NT2/D1 (cell line): ENCODE data around the gene CAPN15.

Experiments
- DNase-seq: peaks from one replicate; pipeline ENCODE4 v3.0.0-alpha.2; 2011; ENCODE audit warnings: low read depth, low spot score
- H3K27me3 ChIP-seq: 2 replicates; pipeline ENCODE4 v1.6.0; 2011; ENCODE audit warnings: mild to moderate bottlenecking; ENCODE audit not compliant: insufficient read length, insufficient read depth
- H3K36me3 ChIP-seq: 2 replicates; pipeline ENCODE4 v1.6.1; 2011; ENCODE audit warnings: mild to moderate bottlenecking, low read length, mixed read lengths; ENCODE audit not compliant: insufficient read depth, insufficient read length
- H3K4me1 ChIP-seq: 2 replicates; pipeline ENCODE4 v1.5.1; 2011; ENCODE audit not compliant: insufficient read depth, insufficient read length
- H3K4me3 ChIP-seq: 2 replicates; pipeline ENCODE4 v1.5.1; 2011; ENCODE audit warnings: low read depth; ENCODE audit not compliant: insufficient read length
- H3K9ac ChIP-seq: 2 replicates; pipeline ENCODE4 v1.6.0; 2011; ENCODE audit warnings: low read depth; ENCODE audit not compliant: insufficient read length
- H3K9me3 ChIP-seq: 2 replicates; pipeline ENCODE4 v1.5.1; 2011; ENCODE audit warnings: mild to moderate bottlenecking, low read length; ENCODE audit not compliant: insufficient read depth
- SUZ12 ChIP-seq: IDR thresholded peaks from 2 replicates; pipeline ENCODE4 v1.6.1; 2011; ENCODE audit not compliant: insufficient read length, insufficient read depth; ENCODE audit errors: extremely low read depth
- YY1 ChIP-seq: IDR thresholded peaks from 2 replicates; pipeline ENCODE4 v1.6.1; 2011; ENCODE audit not compliant: insufficient read length, insufficient read depth
- ZNF274 ChIP-seq: IDR thresholded peaks from 2 replicates; pipeline ENCODE4 v1.6.1; 2011; ENCODE audit warnings: mild to moderate bottlenecking, low read depth, low read length

Gene CAPN15

DNA sequence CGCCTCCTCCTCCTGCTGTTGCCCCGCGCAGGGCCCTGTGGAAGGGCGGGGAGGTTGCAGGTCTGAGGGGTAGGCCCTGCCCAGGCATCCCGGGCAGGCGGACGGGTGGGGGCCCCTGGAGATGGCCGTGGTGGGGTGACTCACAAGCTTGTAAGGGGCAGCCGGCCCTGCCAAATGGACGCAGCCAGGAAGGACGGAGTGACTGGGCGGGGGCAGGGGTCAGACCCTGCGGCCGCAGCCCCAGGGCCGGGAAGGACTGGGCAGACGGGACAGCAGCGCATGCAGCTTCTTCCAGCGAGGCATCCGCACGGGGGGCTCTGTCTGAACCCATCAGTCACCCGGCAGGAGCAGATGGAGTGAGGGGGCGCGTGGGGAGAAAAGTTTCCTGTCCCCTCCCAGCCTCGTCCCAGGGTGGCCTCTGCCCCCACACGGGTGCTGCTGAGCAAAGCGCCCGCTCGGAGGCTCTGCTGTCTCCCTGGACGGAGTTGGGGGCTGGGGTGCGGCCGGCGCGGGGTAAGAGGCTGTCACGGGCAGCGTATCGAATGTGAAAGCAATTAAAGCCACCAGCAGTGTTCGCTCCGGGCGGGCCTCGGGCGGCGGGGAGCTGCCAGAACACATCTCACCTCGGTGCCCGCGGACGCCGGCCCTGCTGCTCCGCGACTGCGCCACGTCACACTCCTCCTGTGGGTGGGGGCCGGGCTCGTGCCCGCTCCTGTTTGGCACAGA lies 27.3 kb downstream of the CAPN15 start:
- peaks cover 17% of the 10 kb centered on the region for H3K27me3 ChIP-seq
- H3K4me3 ChIP-seq: no peak overlapping the region
- no peak for TF ChIP-seq ZNF274
- no peak for TF ChIP-seq SUZ12
- TF ChIP-seq YY1: no peak
- H3K4me1 ChIP-seq: peaks cover 15% of the 10 kb centered on the region
- H3K9ac ChIP-seq: no peak overlapping the region
- H3K36me3 ChIP-seq: peaks cover 42% of the 10 kb centered on the region
- DNase-seq: no peak
- no peaks in the 10 kb centered on the region for H3K9me3 ChIP-seq

DNA sequence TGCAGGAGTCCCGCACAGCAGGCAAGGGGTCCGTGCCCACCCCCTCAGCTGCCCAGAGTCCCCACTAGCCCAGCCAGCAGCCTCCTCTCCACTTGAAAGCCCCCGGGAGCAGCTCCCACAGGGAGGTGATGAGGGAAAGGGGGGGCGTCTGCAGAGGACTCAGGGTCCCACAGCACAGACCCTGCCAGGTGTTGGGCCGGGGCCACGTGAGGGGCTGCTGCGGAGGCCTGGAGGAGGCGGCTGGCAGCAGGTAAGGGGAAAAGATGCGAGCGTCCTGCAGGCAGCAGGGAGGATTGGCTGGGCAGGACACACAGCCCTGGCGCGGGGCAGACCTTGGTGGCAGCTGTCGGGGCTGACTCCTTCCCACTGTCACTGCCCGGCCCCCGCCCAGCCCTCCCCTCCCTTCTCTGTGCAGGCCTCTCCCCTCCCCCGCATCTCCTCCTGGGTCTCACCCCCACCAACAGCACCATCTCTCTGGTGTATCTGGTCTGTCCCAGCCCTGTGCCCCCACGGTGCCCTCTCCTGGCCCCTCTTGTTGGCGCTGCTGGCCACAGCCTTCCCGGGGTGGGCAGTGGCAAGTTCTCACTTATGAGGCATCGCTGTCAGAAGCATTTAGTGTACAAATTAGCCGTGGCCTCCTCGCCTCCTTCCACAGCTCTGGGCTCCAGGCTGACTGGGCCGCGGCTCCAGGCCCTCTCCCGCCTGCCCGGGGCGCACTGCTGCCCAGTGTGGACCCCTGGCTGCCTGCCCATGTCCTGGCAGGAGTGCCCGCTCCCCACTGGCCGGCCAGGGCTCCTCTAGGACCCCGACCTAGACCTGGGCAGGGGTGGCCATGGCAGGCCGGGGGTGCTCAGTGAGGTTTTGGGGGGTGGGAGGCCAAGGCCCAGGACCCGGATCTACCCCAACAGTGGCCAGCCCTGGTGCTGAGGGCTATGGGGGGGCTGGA lies 28.3 kb downstream of the CAPN15 start:
- Histone ChIP-seq H3K36me3 (peaks cover 39% of the 10 kb centered on the region), H3K4me1 (peaks cover 15% of the 10 kb centered on the region), H3K27me3 (peaks cover 24% of the 10 kb centered on the region), H3K4me3 (no peak overlapping the region), H3K9ac (no peak overlapping the region), H3K9me3 (no peaks in the 10 kb centered on the region)
- TF ChIP-seq ZNF274: no peak
- TF ChIP-seq SUZ12: no peak
- no peak for TF ChIP-seq YY1
- DNase-seq: no peak

DNA sequence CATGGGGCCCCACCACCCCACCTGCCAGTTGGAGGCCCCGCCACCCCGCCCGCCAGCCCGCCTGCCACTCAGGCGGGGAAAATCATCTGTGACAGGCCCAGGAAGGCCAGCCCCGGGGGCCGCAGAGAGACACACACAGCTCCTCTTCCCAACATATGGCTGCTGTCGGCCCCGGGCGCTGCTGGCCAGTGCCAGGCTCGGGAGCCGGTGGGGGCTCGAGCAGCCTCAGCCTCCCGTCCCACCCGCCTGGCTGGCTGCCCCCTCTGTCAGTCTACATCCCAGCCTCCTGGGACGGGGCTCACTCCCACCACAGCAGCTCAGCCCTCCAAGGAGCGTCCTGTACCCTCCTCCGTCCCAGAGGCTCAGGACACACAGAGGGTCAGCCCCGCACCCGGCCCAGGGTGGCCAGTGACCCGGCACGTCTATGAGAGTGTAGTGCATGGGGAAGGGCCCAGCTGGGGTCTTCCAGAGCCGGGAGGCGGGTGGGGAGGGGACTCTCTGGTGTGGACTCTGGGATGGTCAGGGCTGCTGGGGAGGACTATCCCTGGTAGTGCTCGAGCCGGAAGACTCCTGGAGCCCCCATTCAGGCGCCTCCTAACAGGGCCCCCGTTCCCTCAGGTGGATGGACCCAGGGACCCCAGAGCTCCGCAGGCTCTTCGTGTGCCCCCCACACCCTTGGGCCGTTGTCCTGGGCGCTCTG lies 29.1 kb downstream of the CAPN15 start:
- Histone ChIP-seq H3K4me3 (no peak overlapping the region), H3K9me3 (no peaks in the 10 kb centered on the region), H3K9ac (no peak overlapping the region), H3K27me3 (peaks cover 33% of the 10 kb centered on the region), H3K36me3 (peaks cover 33% of the 10 kb centered on the region), H3K4me1 (peaks cover 15% of the 10 kb centered on the region)
- DNase-seq: no peak
- TF ChIP-seq YY1 (no peak), ZNF274 (no peak), SUZ12 (no peak)

DNA sequence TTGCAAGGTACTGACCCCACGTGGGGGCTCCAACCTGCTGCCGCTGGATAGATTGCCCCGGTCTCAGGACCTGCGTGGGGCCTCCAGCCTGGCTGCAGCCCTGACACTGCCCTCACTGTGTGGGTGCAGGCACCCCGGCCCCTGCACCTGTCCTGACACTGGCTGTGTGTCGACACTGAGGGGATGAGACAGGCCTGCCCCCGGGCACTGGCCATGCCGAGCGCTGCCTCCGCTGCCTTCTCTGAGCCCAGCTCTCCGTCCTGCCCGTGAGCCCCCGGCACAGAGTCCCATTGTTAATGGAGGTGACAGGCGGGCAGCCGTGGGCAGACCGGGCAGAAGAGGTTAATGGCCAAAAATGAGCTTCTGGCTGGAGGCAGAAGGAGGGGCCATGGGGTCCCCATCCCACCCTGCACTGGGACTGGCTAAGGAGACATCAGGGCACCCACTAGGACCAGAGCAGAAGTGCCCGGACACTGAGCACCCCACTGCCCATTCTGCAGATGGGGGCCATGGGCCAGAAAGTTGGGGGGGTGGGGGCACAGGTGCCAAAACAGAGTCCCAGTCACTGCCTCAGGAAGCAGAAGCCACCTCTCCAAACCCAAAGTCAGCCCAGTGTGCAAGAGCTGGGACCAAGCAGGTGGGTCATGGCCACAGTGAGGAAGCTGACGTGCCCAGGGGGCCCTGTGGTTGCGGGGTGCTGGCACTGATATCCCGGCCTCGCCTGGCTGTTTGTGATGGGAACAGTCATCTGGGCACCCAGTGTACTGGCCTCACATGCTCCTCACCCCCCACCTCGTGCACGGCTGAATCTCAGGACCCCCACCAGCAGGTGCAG lies 30.2 kb downstream of the CAPN15 start:
- H3K9me3 ChIP-seq: no peaks in the 10 kb centered on the region
- peaks cover 39% of the 10 kb centered on the region for H3K27me3 ChIP-seq
- H3K36me3 ChIP-seq: peaks cover 24% of the 10 kb centered on the region
- H3K4me1 ChIP-seq: peaks cover 15% of the 10 kb centered on the region
- H3K4me3 ChIP-seq: no peak overlapping the region
- DNase-seq: no peak
- H3K9ac ChIP-seq: no peak overlapping the region
- TF ChIP-seq ZNF274: no peak
- TF ChIP-seq SUZ12: no peak
- no peak for TF ChIP-seq YY1

DNA sequence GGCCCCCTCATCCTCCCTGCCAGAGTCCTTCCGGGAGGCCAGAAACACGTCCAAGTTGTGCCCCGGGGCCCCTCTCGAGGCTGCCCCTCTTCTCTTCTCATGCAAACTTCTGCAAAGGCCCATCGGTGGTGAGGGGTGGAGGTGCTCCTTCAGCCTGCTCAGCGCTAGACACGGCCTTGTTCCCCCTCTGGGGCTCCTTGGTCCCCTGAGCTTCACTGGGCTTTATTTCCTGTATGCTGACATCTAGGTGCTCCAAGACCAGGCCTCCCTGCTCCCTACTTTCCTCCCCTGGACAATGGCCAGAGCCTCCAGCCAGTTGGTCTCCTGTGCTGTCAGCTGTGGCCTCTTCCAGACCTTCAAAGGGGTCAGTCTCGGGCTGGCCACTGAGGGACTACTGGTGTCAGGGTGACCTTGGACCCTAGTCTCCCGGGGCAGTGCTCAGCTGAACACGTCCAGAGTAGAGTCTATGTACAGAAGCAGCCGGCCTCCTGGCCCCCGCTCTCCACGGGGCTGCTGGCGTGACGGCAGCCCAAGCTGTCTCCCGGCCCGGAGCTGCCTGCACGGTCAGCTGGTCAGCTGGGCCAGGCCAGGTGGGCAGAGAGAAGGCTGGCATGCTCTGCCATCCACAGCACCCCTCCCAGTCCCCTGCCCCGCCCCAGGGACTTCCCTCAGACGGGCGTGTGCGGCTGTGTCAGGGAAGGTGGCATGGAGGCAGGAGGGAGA lies 30.9 kb downstream of the CAPN15 start:
- no peak for DNase-seq
- Histone ChIP-seq H3K4me3 (no peak overlapping the region), H3K9ac (peak overlapping the region; percentile 32), H3K4me1 (peaks cover 15% of the 10 kb centered on the region), H3K36me3 (peaks cover 18% of the 10 kb centered on the region), H3K27me3 (peaks cover 42% of the 10 kb centered on the region), H3K9me3 (no peaks in the 10 kb centered on the region)
- TF ChIP-seq ZNF274: no peak
- no peak for TF ChIP-seq YY1
- no peak for TF ChIP-seq SUZ12

DNA sequence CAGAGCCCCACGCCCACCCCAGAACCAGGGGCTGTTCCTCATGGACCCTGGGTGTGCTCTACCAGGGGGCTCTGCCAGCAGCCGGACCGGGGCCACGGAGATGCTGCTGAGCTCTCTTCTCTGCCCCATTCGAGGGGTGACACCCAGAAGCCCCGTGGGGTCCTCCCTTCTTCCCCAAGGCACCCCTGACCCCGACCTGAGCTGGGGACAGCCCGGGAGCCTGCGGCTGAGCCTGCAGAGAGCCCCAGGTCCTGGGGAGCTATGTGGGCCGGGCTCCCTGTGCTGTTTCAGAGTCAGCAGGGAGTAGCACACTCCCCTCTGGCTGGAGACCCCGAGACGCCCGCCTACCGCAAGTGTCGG lies 31.5 kb downstream of the CAPN15 start:
- Histone ChIP-seq H3K9ac (peak overlapping the region; percentile 68), H3K27me3 (peaks cover 42% of the 10 kb centered on the region), H3K4me3 (no peak overlapping the region), H3K36me3 (peaks cover 12% of the 10 kb centered on the region), H3K9me3 (no peaks in the 10 kb centered on the region), H3K4me1 (peaks cover 15% of the 10 kb centered on the region)
- no peak for TF ChIP-seq SUZ12
- TF ChIP-seq YY1: no peak
- no peak for TF ChIP-seq ZNF274
- DNase-seq: no peak
